ENCODE measurements around the gene SLMAP. TPM values are rescaled to one million over a fixed set of nuclear protein-coding genes. Genes with fewer than 3 reads are reported as not detected.

The SLMAP gene
- polyA plus RNA-seq, 1 of the 3 experiments (the other 2 are of a cell fraction): 10.5 TPM

DNA sequence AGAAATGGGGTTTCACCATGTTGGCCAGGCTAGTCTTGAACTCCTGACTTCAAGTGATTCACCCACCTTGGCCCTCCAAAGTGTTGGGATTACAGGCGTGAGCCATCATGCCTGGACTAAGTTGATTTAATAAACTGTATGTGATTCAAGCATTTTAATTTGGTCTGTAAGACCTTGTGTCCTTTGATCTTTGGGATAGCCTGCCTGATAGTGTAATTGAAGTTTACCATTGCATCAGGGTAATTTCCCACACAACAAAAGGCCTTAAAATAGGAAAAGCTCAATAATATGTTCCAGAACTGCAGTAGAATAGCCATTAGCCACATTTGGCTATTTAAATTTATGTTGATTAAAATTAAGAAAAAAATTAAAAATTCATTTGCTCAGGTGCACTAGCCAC is 38.0 kb upstream of the SLMAP start:
- ChIA-PET POLR2A (no interaction called here), CTCF (no interaction called here)
- WGBS (ENCODE audit: low lambda C conversion rate): 73% methylated on average over 1 of the region's 1 CpG
- no peak overlapping the region for H3K4me2 ChIP-seq
- no peak for DNase-seq
- no peaks in the 10 kb centered on the region for H3F3A ChIP-seq (replicated peaks; ENCODE audit: insufficient read depth)
- no peaks in the 10 kb centered on the region for H3K27me3 ChIP-seq (ENCODE audit: insufficient read depth)
- no peaks in the 10 kb centered on the region for H3K9me3 ChIP-seq
- H4K20me1 ChIP-seq (ENCODE audit: insufficient read depth): no peaks in the 10 kb centered on the region
- no peaks in the 10 kb centered on the region for H3K79me2 ChIP-seq (ENCODE audit: insufficient read depth)
- H2AFZ ChIP-seq (ENCODE audit: low read depth): no peak overlapping the region
- no peaks in the 10 kb centered on the region for H3K9me2 ChIP-seq
- no peak overlapping the region for H3K4me3 ChIP-seq (ENCODE audit: low read depth in 2 of 2, low read length in 1 of 2)
- no peak overlapping the region for H3K9ac ChIP-seq
- TF ChIP-seq TAF1 (IDR thresholded peaks at IDR 0.05; ENCODE audit: borderline replicate concordance, low read depth, low read length): no peak
- no peak for TF ChIP-seq GATA2 (CRISPR knock-in tag; IDR thresholded peaks at IDR 0.05)
- no peak for TF ChIP-seq RXRA (IDR thresholded peaks at IDR 0.05; ENCODE audit: borderline replicate concordance, low read depth)
- no peak for TF ChIP-seq TCF12 (IDR thresholded peaks at IDR 0.05)
- no peak for TF ChIP-seq EZH2phosphoT487 (IDR thresholded peaks at IDR 0.05; ENCODE audit: borderline replicate concordance, low read depth)
- TF ChIP-seq MXI1 (IDR thresholded peaks at IDR 0.05; ENCODE audit: low read depth, low read length): no peak
- no peak for TF ChIP-seq ELF1 (IDR thresholded peaks at IDR 0.05)
- TF ChIP-seq JUND (IDR thresholded peaks at IDR 0.05): no peak
- no peak for TF ChIP-seq FOXM1 (IDR thresholded peaks at IDR 0.05; ENCODE audit: low read depth)
- no peak for TF ChIP-seq CHD2 (IDR thresholded peaks at IDR 0.05; ENCODE audit: low read length, partially characterized antibody)
- TF ChIP-seq MEF2A (IDR thresholded peaks at IDR 0.05; ENCODE audit: borderline replicate concordance, low read depth): no peak
- no peak for TF ChIP-seq RCOR1 (IDR thresholded peaks at IDR 0.05; ENCODE audit: low read length)
- TF ChIP-seq, protein P1, sequence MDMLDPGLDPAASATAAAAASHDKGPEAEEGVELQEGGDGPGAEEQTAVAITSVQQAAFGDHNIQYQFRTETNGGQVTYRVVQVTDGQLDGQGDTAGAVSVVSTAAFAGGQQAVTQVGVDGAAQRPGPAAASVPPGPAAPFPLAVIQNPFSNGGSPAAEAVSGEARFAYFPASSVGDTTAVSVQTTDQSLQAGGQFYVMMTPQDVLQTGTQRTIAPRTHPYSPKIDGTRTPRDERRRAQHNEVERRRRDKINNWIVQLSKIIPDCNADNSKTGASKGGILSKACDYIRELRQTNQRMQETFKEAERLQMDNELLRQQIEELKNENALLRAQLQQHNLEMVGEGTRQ (IDR thresholded peaks at IDR 0.05; ENCODE audit: borderline replicate concordance, low read depth, low read length): no peak
- TF ChIP-seq RAD21 (IDR thresholded peaks at IDR 0.05; ENCODE audit: low read length): no peak
- no peaks in the 10 kb centered on the region for H3K4me1 ChIP-seq (ENCODE audit: control insufficient read depth in 1 of 2, insufficient read depth in 2 of 2, low read depth in 1 of 2, low read length in 1 of 2)
- H3K36me3 ChIP-seq (replicated peaks in 1 of 2; ENCODE audit: control insufficient read depth in 1 of 2, insufficient read depth in 2 of 2, low read length in 1 of 2): no peaks in the 10 kb centered on the region
- no peak overlapping the region for H3K27ac ChIP-seq (ENCODE audit: low read depth in 2 of 2, low read length in 1 of 2)

DNA sequence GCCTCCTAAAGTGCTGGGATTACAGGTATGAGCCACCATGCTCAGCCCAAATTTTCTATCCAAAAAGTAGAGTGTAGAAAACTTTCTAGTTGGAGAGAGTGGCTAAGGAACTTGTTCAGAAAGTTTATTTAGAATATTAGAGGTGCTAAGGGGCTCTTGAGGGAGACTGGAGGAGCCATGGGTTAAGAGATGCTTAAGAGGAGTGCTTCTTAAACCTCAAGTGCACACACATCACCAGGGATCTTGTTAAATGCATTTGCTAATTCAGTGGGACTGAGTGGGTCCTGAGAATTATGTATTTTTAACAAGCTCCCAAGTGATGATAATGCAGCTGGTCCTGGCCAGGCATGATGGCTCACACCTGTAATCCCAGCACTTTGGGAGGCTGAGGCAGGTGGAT is 29.7 kb upstream of the SLMAP start:
- H3K4me2 ChIP-seq: no peak overlapping the region
- CTCF ChIA-PET: no interaction called here

More for the DNA sequence above, 29.7 kb upstream of the SLMAP start:
- Histone ChIP-seq H3K27me3 (ENCODE audit: insufficient read depth) (no peaks in the 10 kb centered on the region), H3K9ac (no peak overlapping the region), H3K27ac (ENCODE audit: low read depth in 2 of 2, low read length in 1 of 2) (no peak overlapping the region), H4K20me1 (ENCODE audit: insufficient read depth) (no peaks in the 10 kb centered on the region), H3K36me3 (replicated peaks in 1 of 2; ENCODE audit: control insufficient read depth in 1 of 2, insufficient read depth in 2 of 2, low read length in 1 of 2) (no peaks in the 10 kb centered on the region), H3K9me2 (no peaks in the 10 kb centered on the region), H3F3A (replicated peaks; ENCODE audit: insufficient read depth) (peaks cover 3% of the 10 kb centered on the region), H3K79me2 (ENCODE audit: insufficient read depth) (no peaks in the 10 kb centered on the region), H3K4me1 (ENCODE audit: control insufficient read depth in 1 of 2, insufficient read depth in 2 of 2, low read depth in 1 of 2, low read length in 1 of 2) (no peaks in the 10 kb centered on the region), H3K4me3 (ENCODE audit: low read depth in 2 of 2, low read length in 1 of 2) (no peak overlapping the region), H2AFZ (ENCODE audit: low read depth) (no peak overlapping the region), H3K9me3 (no peaks in the 10 kb centered on the region)
- DNase-seq: no peak
- TF ChIP-seq, protein P1 (IDR thresholded peaks at IDR 0.05; ENCODE audit: borderline replicate concordance, low read depth, low read length): no peak
- TF ChIP-seq RCOR1 (IDR thresholded peaks at IDR 0.05; ENCODE audit: low read length) (no peak), EZH2phosphoT487 (IDR thresholded peaks at IDR 0.05; ENCODE audit: borderline replicate concordance, low read depth) (no peak), TEAD4 (IDR thresholded peaks at IDR 0.05; ENCODE audit: borderline replicate concordance, insufficient read depth) (no peak), MXI1 (IDR thresholded peaks at IDR 0.05; ENCODE audit: low read depth, low read length) (no peak)
- TF ChIP-seq, protein P2, sequence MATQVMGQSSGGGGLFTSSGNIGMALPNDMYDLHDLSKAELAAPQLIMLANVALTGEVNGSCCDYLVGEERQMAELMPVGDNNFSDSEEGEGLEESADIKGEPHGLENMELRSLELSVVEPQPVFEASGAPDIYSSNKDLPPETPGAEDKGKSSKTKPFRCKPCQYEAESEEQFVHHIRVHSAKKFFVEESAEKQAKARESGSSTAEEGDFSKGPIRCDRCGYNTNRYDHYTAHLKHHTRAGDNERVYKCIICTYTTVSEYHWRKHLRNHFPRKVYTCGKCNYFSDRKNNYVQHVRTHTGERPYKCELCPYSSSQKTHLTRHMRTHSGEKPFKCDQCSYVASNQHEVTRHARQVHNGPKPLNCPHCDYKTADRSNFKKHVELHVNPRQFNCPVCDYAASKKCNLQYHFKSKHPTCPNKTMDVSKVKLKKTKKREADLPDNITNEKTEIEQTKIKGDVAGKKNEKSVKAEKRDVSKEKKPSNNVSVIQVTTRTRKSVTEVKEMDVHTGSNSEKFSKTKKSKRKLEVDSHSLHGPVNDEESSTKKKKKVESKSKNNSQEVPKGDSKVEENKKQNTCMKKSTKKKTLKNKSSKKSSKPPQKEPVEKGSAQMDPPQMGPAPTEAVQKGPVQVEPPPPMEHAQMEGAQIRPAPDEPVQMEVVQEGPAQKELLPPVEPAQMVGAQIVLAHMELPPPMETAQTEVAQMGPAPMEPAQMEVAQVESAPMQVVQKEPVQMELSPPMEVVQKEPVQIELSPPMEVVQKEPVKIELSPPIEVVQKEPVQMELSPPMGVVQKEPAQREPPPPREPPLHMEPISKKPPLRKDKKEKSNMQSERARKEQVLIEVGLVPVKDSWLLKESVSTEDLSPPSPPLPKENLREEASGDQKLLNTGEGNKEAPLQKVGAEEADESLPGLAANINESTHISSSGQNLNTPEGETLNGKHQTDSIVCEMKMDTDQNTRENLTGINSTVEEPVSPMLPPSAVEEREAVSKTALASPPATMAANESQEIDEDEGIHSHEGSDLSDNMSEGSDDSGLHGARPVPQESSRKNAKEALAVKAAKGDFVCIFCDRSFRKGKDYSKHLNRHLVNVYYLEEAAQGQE (IDR thresholded peaks at IDR 0.05; ENCODE audit: low read depth, low read length): no peak
- TF ChIP-seq, protein P3, sequence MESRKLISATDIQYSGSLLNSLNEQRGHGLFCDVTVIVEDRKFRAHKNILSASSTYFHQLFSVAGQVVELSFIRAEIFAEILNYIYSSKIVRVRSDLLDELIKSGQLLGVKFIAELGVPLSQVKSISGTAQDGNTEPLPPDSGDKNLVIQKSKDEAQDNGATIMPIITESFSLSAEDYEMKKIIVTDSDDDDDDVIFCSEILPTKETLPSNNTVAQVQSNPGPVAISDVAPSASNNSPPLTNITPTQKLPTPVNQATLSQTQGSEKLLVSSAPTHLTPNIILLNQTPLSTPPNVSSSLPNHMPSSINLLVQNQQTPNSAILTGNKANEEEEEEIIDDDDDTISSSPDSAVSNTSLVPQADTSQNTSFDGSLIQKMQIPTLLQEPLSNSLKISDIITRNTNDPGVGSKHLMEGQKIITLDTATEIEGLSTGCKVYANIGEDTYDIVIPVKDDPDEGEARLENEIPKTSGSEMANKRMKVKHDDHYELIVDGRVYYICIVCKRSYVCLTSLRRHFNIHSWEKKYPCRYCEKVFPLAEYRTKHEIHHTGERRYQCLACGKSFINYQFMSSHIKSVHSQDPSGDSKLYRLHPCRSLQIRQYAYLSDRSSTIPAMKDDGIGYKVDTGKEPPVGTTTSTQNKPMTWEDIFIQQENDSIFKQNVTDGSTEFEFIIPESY (IDR thresholded peaks at IDR 0.05; ENCODE audit: borderline replicate concordance, low read depth): no peak
- POLR2A ChIA-PET: no interaction called here

Measured in SK-N-SH (cell line).